A549 (cell line): ENCODE data around the gene RASA2.

Source experiments
- BCL3 ChIP-seq: fragments of >200 bp; sonication (Bioruptor Twin); formaldehyde crosslinking; IDR thresholded peaks from 3 replicates; pipeline ENCODE4 v1.6.1; 2016
- BHLHE40 ChIP-seq: IDR thresholded peaks from 2 replicates; pipeline ENCODE4 v1.6.1; 2012; ENCODE audit warnings: low read depth, low read length, inconsistent platforms
- CTCF ChIP-seq: fragments of >200 bp; sonication (Bioruptor Twin); formaldehyde crosslinking; IDR thresholded peaks from 3 replicates; pipeline ENCODE4 v1.5.1; 2016
- HES2 ChIP-seq: fragments of >200 bp; sonication (Bioruptor Twin); formaldehyde crosslinking; IDR thresholded peaks from 2 replicates; pipeline ENCODE4 v1.6.1; 2016
- HOXB5 ChIP-seq: fragments of 250-450 bp; sonication (Bioruptor Pico); IDR thresholded peaks from 2 replicates; pipeline ENCODE4 v1.5.0; 2020; ENCODE audit warnings: mild to moderate bottlenecking, moderate library complexity
- JUN ChIP-seq, 2 experiments: fragments of >200 bp; sonication (Bioruptor Twin); formaldehyde crosslinking; IDR thresholded peaks; 2 replicates in 1 of 2; 3 replicates in 1 of 2; pipeline ENCODE4 v1.6.1; 2016 to 2017
- JUNB ChIP-seq: fragments of >200 bp; sonication (Bioruptor Twin); formaldehyde crosslinking; IDR thresholded peaks from 2 replicates; pipeline ENCODE4 v1.6.1; 2016
- MAX ChIP-seq: IDR thresholded peaks from 2 replicates; pipeline ENCODE4 v1.6.1; 2012
- POLR2A ChIP-seq: IDR thresholded peaks from 2 replicates; pipeline ENCODE4 v1.6.1; 2012; ENCODE audit warnings: mild to moderate bottlenecking, low read length
- POLR2AphosphoS2 ChIP-seq: conservative IDR thresholded peaks from 2 replicates; pipeline ENCODE4 v1.6.1; 2012; ENCODE audit warnings: low read length, improper control_type of control experiment, inconsistent platforms
- RCOR1 ChIP-seq: fragments of 150-350 bp; IDR thresholded peaks from 2 replicates; pipeline ENCODE4 v1.6.1; 2014; ENCODE audit warnings: antibody characterized with exemption, low read length, low read depth
- SREBF2 ChIP-seq: fragments of 450-650 bp; IDR thresholded peaks from 2 replicates; pipeline ENCODE4 v1.6.1; 2014; ENCODE audit warnings: mild to moderate bottlenecking, moderate library complexity

GRCh38 chr3:141648055-141648910 is 161.5 kb downstream of the RASA2 start:
- TF ChIP-seq HOXB5 (CRISPR knock-in tag), result no peak
- no peak for TF ChIP-seq BHLHE40
- TF ChIP-seq CTCF, result no peak
- TF ChIP-seq HES2, result no peak
- no peak for TF ChIP-seq JUN (IDR thresholded peaks at IDR 0.05)
- TF ChIP-seq POLR2A, result no peak
- TF ChIP-seq JUNB, result no peak
- no peak for TF ChIP-seq RCOR1
- TF ChIP-seq POLR2AphosphoS2, result no peak
- no peak for TF ChIP-seq MAX
- TF ChIP-seq SREBF2, result no peak
- TF ChIP-seq BCL3, result no peak
